ENCODE data around the gene IRX6.

DNA sequence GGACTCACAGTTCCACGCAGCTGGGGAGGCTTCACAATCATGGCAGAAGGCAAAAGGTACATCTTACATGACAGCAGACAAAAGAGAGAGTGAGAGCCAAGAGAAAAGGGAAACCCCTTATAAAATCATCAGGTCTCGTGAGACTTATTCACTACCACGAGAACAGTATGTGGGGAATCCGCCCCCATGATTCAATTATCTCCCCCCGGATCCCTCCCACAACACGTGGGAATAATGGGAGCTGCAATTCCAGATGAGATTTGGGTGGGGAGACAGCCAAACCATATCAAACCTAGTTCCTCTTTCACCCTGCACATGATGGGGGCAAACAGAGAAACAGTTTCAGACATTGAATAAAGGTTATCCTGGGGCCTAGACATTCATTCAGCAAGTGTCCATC lies 32.2 kb upstream of the IRX6 start:
- TF ChIP-seq, protein P1, sequence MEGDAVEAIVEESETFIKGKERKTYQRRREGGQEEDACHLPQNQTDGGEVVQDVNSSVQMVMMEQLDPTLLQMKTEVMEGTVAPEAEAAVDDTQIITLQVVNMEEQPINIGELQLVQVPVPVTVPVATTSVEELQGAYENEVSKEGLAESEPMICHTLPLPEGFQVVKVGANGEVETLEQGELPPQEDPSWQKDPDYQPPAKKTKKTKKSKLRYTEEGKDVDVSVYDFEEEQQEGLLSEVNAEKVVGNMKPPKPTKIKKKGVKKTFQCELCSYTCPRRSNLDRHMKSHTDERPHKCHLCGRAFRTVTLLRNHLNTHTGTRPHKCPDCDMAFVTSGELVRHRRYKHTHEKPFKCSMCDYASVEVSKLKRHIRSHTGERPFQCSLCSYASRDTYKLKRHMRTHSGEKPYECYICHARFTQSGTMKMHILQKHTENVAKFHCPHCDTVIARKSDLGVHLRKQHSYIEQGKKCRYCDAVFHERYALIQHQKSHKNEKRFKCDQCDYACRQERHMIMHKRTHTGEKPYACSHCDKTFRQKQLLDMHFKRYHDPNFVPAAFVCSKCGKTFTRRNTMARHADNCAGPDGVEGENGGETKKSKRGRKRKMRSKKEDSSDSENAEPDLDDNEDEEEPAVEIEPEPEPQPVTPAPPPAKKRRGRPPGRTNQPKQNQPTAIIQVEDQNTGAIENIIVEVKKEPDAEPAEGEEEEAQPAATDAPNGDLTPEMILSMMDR (conservative IDR thresholded peaks at IDR 0.05; ENCODE audit: low read length) = no peak
- TF ChIP-seq EZH2phosphoT487 (IDR thresholded peaks at IDR 0.05; ENCODE audit: borderline replicate concordance) = no peak
